ENCODE results near the gene EMP1.

DNA sequence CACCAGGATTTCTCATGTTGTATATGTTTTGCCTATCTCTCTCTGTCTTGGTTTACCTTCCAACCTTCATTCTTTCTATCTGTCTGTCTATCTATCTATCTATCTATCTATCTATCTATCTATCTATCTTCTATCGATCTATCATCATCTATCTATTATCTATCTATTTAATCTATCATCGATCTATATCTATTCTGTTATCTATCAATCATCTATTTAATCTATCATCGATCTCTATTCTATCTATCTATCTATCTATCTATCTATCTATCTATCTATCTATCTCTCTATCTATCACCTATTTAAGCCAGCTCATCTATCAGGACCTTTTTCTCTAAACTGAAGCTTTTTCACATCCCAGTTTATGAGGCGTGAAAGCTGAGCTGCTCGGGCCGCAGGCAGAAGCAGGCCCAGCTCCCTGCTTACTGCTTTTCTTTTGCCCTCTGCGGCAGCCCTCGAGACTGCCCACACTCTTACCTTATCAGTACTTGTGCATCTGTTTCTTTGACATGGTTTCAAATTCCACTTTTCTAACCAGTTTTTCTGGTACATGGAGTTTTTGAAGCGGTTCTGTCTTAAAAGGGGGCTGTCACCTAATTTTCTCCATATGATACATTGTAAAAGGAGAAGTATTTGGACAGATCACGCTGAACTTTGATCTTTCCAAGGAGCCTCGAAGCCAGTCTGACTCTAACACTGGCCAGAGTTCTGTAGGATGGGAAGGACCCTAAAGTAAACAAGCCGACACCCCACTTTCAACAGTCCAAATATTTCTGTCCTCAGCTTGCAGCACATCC lies 48.6 kb upstream of the EMP1 start:
- no peak for TF ChIP-seq POLR2A (IDR thresholded peaks at IDR 0.05)
- TF ChIP-seq, protein P1, sequence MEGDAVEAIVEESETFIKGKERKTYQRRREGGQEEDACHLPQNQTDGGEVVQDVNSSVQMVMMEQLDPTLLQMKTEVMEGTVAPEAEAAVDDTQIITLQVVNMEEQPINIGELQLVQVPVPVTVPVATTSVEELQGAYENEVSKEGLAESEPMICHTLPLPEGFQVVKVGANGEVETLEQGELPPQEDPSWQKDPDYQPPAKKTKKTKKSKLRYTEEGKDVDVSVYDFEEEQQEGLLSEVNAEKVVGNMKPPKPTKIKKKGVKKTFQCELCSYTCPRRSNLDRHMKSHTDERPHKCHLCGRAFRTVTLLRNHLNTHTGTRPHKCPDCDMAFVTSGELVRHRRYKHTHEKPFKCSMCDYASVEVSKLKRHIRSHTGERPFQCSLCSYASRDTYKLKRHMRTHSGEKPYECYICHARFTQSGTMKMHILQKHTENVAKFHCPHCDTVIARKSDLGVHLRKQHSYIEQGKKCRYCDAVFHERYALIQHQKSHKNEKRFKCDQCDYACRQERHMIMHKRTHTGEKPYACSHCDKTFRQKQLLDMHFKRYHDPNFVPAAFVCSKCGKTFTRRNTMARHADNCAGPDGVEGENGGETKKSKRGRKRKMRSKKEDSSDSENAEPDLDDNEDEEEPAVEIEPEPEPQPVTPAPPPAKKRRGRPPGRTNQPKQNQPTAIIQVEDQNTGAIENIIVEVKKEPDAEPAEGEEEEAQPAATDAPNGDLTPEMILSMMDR (IDR thresholded peaks at IDR 0.05): no peak

Data from ovary (tissue), 3 donors.